ENCODE results near the gene PVALEF.

The PVALEF gene

GRCh38 chr17:81163703-81164370 lies 1.5 kb upstream of the PVALEF start:
- DNase-seq, result no peak

- no peak for DNase-seq
Measured at GRCh38 chr17:81164371-81165245, 699 bp upstream of the PVALEF start.

GRCh38 chr17:81166033-81166492 lies 756 bp downstream of the PVALEF start, which contains the start of gene AATK:
TSS of gene AATK (minus strand) at chr17:81166221. CDS start at chr17:81165992, 229 bp downstream.
- DNase-seq, result no peak

- DNase-seq, result no peak
Measured at GRCh38 chr17:81167194-81167524, 1.9 kb downstream of the PVALEF start.

GRCh38 chr17:81167638-81168037 lies 2.3 kb downstream of the PVALEF start:
- no peak for DNase-seq

- DNase-seq, result no peak
Measured at GRCh38 chr17:81169870-81170309, 4.6 kb downstream of the PVALEF start.

- DNase-seq, result no peak
Measured at GRCh38 chr17:81170727-81171494, 5.6 kb downstream of the PVALEF start.

GRCh38 chr17:81171941-81172340 lies 6.6 kb downstream of the PVALEF start:
- DNase-seq, result no peak

GRCh38 chr17:81173052-81173761 lies 7.9 kb downstream of the PVALEF start:
- DNase-seq, result no peak

GRCh38 chr17:81173762-81174155 lies 8.5 kb downstream of the PVALEF start:
- DNase-seq, result no peak

GRCh38 chr17:81176666-81177065 lies 11.4 kb downstream of the PVALEF start:
- no peak for DNase-seq

GRCh38 chr17:81178136-81179091 lies 13.1 kb downstream of the PVALEF start:
- DNase-seq, result no peak

- no peak for DNase-seq
Measured at GRCh38 chr17:81179220-81179619, 13.9 kb downstream of the PVALEF start.

GRCh38 chr17:81179861-81180260 lies 14.6 kb downstream of the PVALEF start:
- no peak for DNase-seq

GRCh38 chr17:81180836-81181810 lies 15.8 kb downstream of the PVALEF start:
- no peak for DNase-seq

- DNase-seq, result no peak
Measured at GRCh38 chr17:81181811-81182185, 16.5 kb downstream of the PVALEF start.

- DNase-seq, result no peak
Measured at GRCh38 chr17:81182596-81182995, 17.3 kb downstream of the PVALEF start.

- no peak for DNase-seq
Measured at GRCh38 chr17:81183316-81183715, 18.0 kb downstream of the PVALEF start.

GRCh38 chr17:81183807-81184206 lies 18.5 kb downstream of the PVALEF start:
- no peak for DNase-seq

- DNase-seq, result no peak
Measured at GRCh38 chr17:81184555-81184954, 19.2 kb downstream of the PVALEF start.
